Gastrocnemius medialis (tissue), 4 donors: ENCODE data around the gene C17orf100. TPM values are rescaled to one million over a fixed set of nuclear protein-coding genes. Genes with fewer than 3 reads are reported as not detected.

ENCODE experiments used
- ATAC-seq, 2 donors: fragments of 150-250 bp; one replicate each; pipeline ENCODE4 v1.9.1; 2016
- DNase-seq, 2 donors: peaks; one replicate each; pipeline ENCODE4 v3.0.0-alpha.2; 2019
- H3K27ac ChIP-seq, 4 donors: fragments of 200-600 bp; sonication (generic); 1 replicate in 1 of 4; 2 replicates in 3 of 4; pipeline ENCODE4 v1.5.1; 2016 to 2018; ENCODE audit warnings: mild to moderate bottlenecking in 2 of 4, moderate library complexity in 1 of 4
- H3K27me3 ChIP-seq, 3 donors: fragments of 200-600 bp; sonication (generic) in 2 of 3; 1 replicate in 1 of 3; 2 replicates in 2 of 3; pipeline versions ENCODE4 v1.5.1 to v1.6.0; 2016 to 2019; ENCODE audit warnings: mild to moderate bottlenecking in 1 of 3, moderate library complexity in 1 of 3
- H3K36me3 ChIP-seq, 2 donors: fragments of 200-600 bp; sonication (generic) in 1 of 2; one replicate each; pipeline ENCODE4 v1.5.1; 2017 to 2018
- H3K4me1 ChIP-seq, 2 donors: fragments of 200-600 bp; sonication (generic) in 1 of 2; one replicate each; pipeline ENCODE4 v1.5.1; 2016 to 2017; ENCODE audit warnings: mild to moderate bottlenecking in 2 of 2
- H3K4me3 ChIP-seq, 4 donors: fragments of 200-600 bp; sonication (generic) in 3 of 4; 1 replicate in 1 of 4; 2 replicates in 3 of 4; pipeline ENCODE4 v1.5.1; 2016 to 2019; ENCODE audit warnings: mild to moderate bottlenecking in 2 of 4
- H3K9me3 ChIP-seq, 3 donors: fragments of 200-600 bp; sonication (generic) in 2 of 3; 1 replicate in 1 of 3; 2 replicates in 2 of 3; pipeline ENCODE4 v1.5.1; 2016 to 2019
- CTCF ChIP-seq, 5 experiments: fragments of 450-650 bp in 3 of 5; fragments of 200-600 bp in 2 of 5; sonication (generic) in 2 of 5; IDR thresholded peaks in 4 of 5; conservative IDR thresholded peaks in 1 of 5; 1 replicate in 4 of 5; 2 replicates in 1 of 5; pipeline ENCODE4 v1.5.1; 2016 to 2019; ENCODE audit warnings: antibody characterized with exemption in 5 of 5, mild to moderate bottlenecking in 3 of 5, moderate library complexity in 3 of 5
- POLR2A ChIP-seq, 2 donors: fragments of 450-650 bp; IDR thresholded peaks; one replicate each; pipeline ENCODE4 v1.6.1; 2017; ENCODE audit warnings: antibody characterized with exemption in 2 of 2, mild to moderate bottlenecking in 2 of 2, moderate library complexity in 2 of 2
- in situ Hi-C, 4 donors: fragments of 200-750 bp; cut with MboI; loops; one replicate each; pipeline versions ENCODE4 v1.15.0 to v1.8.0; 2017; ENCODE audit warnings: low sequenced_read_pairs in 4 of 4
- intact Hi-C: fragments of 100-400 bp; cut with DNase I; formaldehyde crosslinking; loops from one replicate; pipeline ENCODE4 v1.15.1; 2023; ENCODE audit warnings: low total_unique reads
- total RNA-seq, 4 donors: library from RNA; depleted of rRNA; stranded (reverse); fragments of >200 nt; gene quantifications; one replicate each; pipeline versions ENCODE4 v1.1.0 to v1.2.3, GENCODE V29; 2016

Gene C17orf100
- total RNA-seq, 4 donors from 2014 or later = 0.27 TPM; not detected in 3

GRCh38 chr17:6681671-6682070, 30.1 kb downstream of the C17orf100 start:
- ATAC-seq = no peak
- intact Hi-C loops = no loop called here
- H3K36me3 ChIP-seq = no peaks in the 10 kb centered on the region
- no peaks in the 10 kb centered on the region for H3K4me1 ChIP-seq
- no peak overlapping the region for H3K27ac ChIP-seq
- in situ Hi-C loops = loop anchor here in 2 of 4 donors (25.0 kb wide), 2 partner anchors 106 to 156 kb away; partner anchors contain the start of genes FBXO39 (in 1 of the 2) and TEKT1 (in 1 of the 2)
- DNase-seq = no peak
- peaks cover 0 to 4% (median 2%) of the 10 kb centered on the region in 3 donors for H3K27me3 ChIP-seq
- TF ChIP-seq POLR2A (IDR thresholded peaks at IDR 0.05) (no peak), CTCF (IDR thresholded peaks at IDR 0.05 in 4 of 5, conservative IDR thresholded peaks at IDR 0.05 in 1 of 5) (no peak)
- no peak overlapping the region for H3K4me3 ChIP-seq
- H3K9me3 ChIP-seq = no peaks in the 10 kb centered on the region

- Histone ChIP-seq H3K9me3 (no peaks in the 10 kb centered on the region), H3K4me1 (no peaks in the 10 kb centered on the region), H3K4me3 (no peak overlapping the region), H3K27ac (no peak overlapping the region), H3K27me3 (peaks cover 0 to 4% (median 2%) of the 10 kb centered on the region in 3 donors), H3K36me3 (no peaks in the 10 kb centered on the region)
- intact Hi-C loops = no loop called here
- DNase-seq (no peak), ATAC-seq (no peak)
- in situ Hi-C loops = loop anchor here in 2 of 4 donors (25.0 kb wide), 2 partner anchors 105 to 155 kb away; partner anchors contain the start of genes FBXO39 (in 1 of the 2) and TEKT1 (in 1 of the 2)
- no peak for TF ChIP-seq POLR2A (IDR thresholded peaks at IDR 0.05)
- TF ChIP-seq CTCF (IDR thresholded peaks at IDR 0.05 in 4 of 5, conservative IDR thresholded peaks at IDR 0.05 in 1 of 5) = no peak
These were observed 30.8 kb downstream of the C17orf100 start for GRCh38 chr17:6682339-6682738.

- intact Hi-C loops = no loop called here
- Histone ChIP-seq H3K4me3 (no peak overlapping the region), H3K36me3 (no peaks in the 10 kb centered on the region), H3K9me3 (no peaks in the 10 kb centered on the region), H3K27me3 (peaks cover 0 to 2% (median 0%) of the 10 kb centered on the region in 3 donors), H3K4me1 (no peaks in the 10 kb centered on the region), H3K27ac (no peak overlapping the region)
- DNase-seq = no peak
- TF ChIP-seq POLR2A (IDR thresholded peaks at IDR 0.05) (no peak), CTCF (IDR thresholded peaks at IDR 0.05 in 4 of 5, conservative IDR thresholded peaks at IDR 0.05 in 1 of 5) (no peak)
- in situ Hi-C loops = loop anchor here in 2 of 4 donors (25.0 kb wide), 2 partner anchors 104 to 154 kb away; partner anchors contain the start of genes FBXO39 (in 1 of the 2) and TEKT1 (in 1 of the 2)
- ATAC-seq = no peak
These were observed 31.6 kb downstream of the C17orf100 start for GRCh38 chr17:6683081-6683684.

- no peak for DNase-seq
- Histone ChIP-seq H3K9me3 (no peaks in the 10 kb centered on the region), H3K27me3 (peaks cover 0 to 2% (median 0%) of the 10 kb centered on the region in 3 donors), H3K4me3 (no peak overlapping the region), H3K4me1 (no peaks in the 10 kb centered on the region), H3K27ac (no peak overlapping the region), H3K36me3 (no peaks in the 10 kb centered on the region)
- intact Hi-C loops = no loop called here
- in situ Hi-C loops = loop anchor here in 2 of 4 donors (25.0 kb wide), 2 partner anchors 103 to 153 kb away; partner anchors contain the start of genes FBXO39 (in 1 of the 2) and TEKT1 (in 1 of the 2)
- ATAC-seq = no peak
- TF ChIP-seq POLR2A (IDR thresholded peaks at IDR 0.05) (no peak), CTCF (IDR thresholded peaks at IDR 0.05 in 4 of 5, conservative IDR thresholded peaks at IDR 0.05 in 1 of 5) (no peak)
These were observed 32.3 kb downstream of the C17orf100 start for GRCh38 chr17:6683730-6684459.
